ENCODE data around the gene SCRN1. TPM values are rescaled to one million over a fixed set of nuclear protein-coding genes. Genes with fewer than 3 reads are reported as not detected.

Gene SCRN1
- total RNA-seq, 2 experiments from 2014 or later: 3.8 to 4.4 TPM

GRCh38 chr7:29977886-29978651, 11.5 kb downstream of the SCRN1 start:
- peaks cover 3% of the 10 kb centered on the region for H3K27me3 Mint-ChIP-seq
- peak; percentile 25 for DNase-seq
- ChIA-PET CTCF (interaction anchor here (0.7 to 1.4 kb wide), 3 partner anchors 14 to 83 kb away, joined by 3 to 7 read pairs (median 3); no protein-coding TSS in a partner anchor), POLR2A (no interaction called here)
- H3K36me3 Mint-ChIP-seq (ENCODE audit: low read depth): no peaks in the 10 kb centered on the region
- H3K9me3 Mint-ChIP-seq (ENCODE audit: low read depth): no peaks in the 10 kb centered on the region
- H3K4me3 Mint-ChIP-seq: no peak overlapping the region
- ATAC-seq: peak; percentile 47
- no peak overlapping the region for H3K27ac Mint-ChIP-seq
- H3K4me1 Mint-ChIP-seq: no peaks in the 10 kb centered on the region
- intact Hi-C loops (cut with DNase I, micrococcal nuclease): no loop called here

DNA sequence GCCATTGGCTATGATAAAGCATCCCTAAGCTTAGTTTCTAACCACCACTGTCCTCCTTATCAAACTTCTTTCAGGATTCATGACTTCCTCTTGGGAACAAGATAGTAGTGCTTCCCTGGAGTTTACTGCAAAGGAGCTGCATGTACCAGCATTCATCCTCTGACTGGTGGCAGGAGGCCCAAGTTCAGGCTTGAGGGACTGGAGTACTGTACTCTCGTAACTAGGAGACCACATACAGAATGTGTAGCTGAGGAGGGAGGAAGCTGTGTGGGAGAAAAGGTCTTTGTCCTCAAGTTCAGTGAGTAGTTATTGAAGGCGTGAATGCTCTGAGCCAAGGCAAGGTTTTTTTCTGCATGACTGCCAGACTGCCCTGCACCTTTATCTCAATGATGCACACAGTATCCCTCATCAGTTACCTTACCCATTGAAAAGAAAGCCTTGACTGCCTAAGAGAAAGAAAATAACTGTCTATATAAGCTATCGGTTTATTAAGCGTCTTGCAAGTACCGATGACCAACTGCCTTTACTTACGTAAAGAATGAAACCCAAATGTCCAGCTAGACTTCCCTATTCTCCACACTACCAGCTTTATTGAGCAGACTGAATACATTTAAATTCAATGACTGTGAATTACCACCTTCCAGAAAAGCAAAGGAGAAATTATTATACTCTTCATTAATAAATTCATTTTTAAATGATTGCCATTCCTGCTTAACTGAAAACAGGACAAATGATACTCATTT, 12.8 kb downstream of the SCRN1 start:
- peaks cover 3% of the 10 kb centered on the region for H3K27me3 Mint-ChIP-seq
- H3K4me1 Mint-ChIP-seq: no peaks in the 10 kb centered on the region
- H3K4me3 Mint-ChIP-seq: no peak overlapping the region
- ATAC-seq: no peak
- ChIA-PET POLR2A (no interaction called here), CTCF (interaction anchor here (0.7 to 1.4 kb wide), 6 partner anchors 9 to 958 kb away, joined by 3 to 7 read pairs (median 3); no protein-coding TSS in a partner anchor)
- no peaks in the 10 kb centered on the region for H3K9me3 Mint-ChIP-seq (ENCODE audit: low read depth)
- no peak for DNase-seq
- no peak overlapping the region for H3K27ac Mint-ChIP-seq
- H3K36me3 Mint-ChIP-seq (ENCODE audit: low read depth): no peaks in the 10 kb centered on the region
- intact Hi-C loops (cut with DNase I, micrococcal nuclease): no loop called here

DNA sequence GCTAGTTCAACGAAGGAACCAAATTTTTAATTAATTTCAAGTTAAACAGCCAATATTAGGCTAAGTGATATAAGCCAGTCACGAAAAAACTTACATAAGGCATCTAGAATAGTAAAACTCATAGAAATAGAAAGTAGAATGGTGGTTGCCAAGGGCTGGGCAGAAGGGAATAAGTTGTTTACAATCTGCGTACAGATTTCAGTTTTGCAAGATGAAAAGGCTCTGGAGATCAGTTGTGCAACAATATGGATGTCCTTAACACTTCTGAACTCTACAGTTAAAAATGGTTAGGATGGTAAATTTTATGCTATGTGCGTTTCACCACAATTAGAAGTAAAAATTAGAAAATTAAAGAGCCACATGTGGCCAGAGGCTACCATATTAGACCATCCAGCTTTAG, 13.3 kb downstream of the SCRN1 start:
- no peaks in the 10 kb centered on the region for H3K4me1 Mint-ChIP-seq
- H3K9me3 Mint-ChIP-seq (ENCODE audit: low read depth): no peaks in the 10 kb centered on the region
- POLR2A ChIA-PET: no interaction called here
- intact Hi-C loops (cut with DNase I, micrococcal nuclease): no loop called here
- no peak overlapping the region for H3K27ac Mint-ChIP-seq
- ATAC-seq (no peak), DNase-seq (no peak)
- no peak overlapping the region for H3K4me3 Mint-ChIP-seq
- H3K36me3 Mint-ChIP-seq (ENCODE audit: low read depth): no peaks in the 10 kb centered on the region
- CTCF ChIA-PET: interaction anchor here (0.7 to 1.2 kb wide), 3 partner anchors 10 to 959 kb away, joined by 3 to 6 read pairs (median 3); no protein-coding TSS in a partner anchor
- peaks cover 3% of the 10 kb centered on the region for H3K27me3 Mint-ChIP-seq

DNA sequence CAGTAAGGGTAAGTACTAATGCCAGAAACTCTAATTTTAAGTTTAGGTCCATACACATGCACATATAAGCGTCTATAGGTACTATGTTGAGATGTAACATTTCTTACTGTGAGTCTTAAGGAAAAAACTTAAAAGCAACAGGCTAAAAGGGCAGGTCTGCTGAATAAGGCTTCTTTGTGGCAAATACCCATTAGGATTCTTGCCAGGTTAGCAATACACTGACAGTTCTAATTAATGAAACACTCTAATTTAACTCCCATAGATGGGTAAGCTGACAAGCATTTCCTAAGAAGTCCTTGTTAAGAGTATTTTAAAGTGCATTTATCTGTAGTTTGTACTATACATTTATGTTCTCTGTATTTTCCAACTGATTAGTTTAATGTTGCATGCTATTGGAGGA, 14.0 kb downstream of the SCRN1 start:
- no peaks in the 10 kb centered on the region for H3K4me1 Mint-ChIP-seq
- POLR2A ChIA-PET: no interaction called here
- peaks cover 3% of the 10 kb centered on the region for H3K27me3 Mint-ChIP-seq
- no peak overlapping the region for H3K27ac Mint-ChIP-seq
- no peaks in the 10 kb centered on the region for H3K36me3 Mint-ChIP-seq (ENCODE audit: low read depth)
- intact Hi-C loops (cut with DNase I, micrococcal nuclease): no loop called here
- CTCF ChIA-PET: interaction anchor here (1.1 kb wide), 1 partner anchor 9 kb away, joined by 5 read pairs; no protein-coding TSS in a partner anchor
- ATAC-seq (no peak), DNase-seq (no peak)
- no peak overlapping the region for H3K4me3 Mint-ChIP-seq
- no peaks in the 10 kb centered on the region for H3K9me3 Mint-ChIP-seq (ENCODE audit: low read depth)

DNA sequence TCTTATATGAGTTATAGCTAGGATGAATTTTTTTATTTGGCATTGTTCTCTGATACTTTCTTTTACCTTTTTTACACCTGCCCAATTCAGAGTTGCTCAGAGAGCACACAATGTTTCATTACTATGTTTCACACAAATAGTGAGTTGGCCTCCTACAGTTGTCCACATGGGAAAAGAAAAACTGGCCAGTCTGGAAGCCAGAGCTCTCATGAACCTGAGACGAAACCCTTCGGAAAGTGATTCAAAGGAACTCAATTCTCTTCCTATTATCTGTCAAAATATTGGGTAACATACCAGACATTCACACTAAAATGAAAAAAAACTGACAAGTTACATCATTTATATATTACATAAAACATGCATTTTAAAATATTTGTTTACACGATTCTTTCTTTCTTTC, 15.3 kb downstream of the SCRN1 start:
- ATAC-seq (no peak), DNase-seq (no peak)
- H3K27ac Mint-ChIP-seq: no peak overlapping the region
- H3K36me3 Mint-ChIP-seq (ENCODE audit: low read depth): no peaks in the 10 kb centered on the region
- intact Hi-C loops (cut with DNase I, micrococcal nuclease): no loop called here
- peaks cover 10% of the 10 kb centered on the region for H3K4me1 Mint-ChIP-seq
- no peak overlapping the region for H3K4me3 Mint-ChIP-seq
- no peaks in the 10 kb centered on the region for H3K9me3 Mint-ChIP-seq (ENCODE audit: low read depth)
- ChIA-PET CTCF (no interaction called here), POLR2A (interaction anchor here (0.6 kb wide), 1 partner anchor 43 kb away, joined by 4 read pairs; no protein-coding TSS in a partner anchor)
- H3K27me3 Mint-ChIP-seq: peaks cover 4% of the 10 kb centered on the region

- no peak overlapping the region for H3K27ac Mint-ChIP-seq
- H3K36me3 Mint-ChIP-seq (ENCODE audit: low read depth): no peaks in the 10 kb centered on the region
- CTCF ChIA-PET: interaction anchor here (0.6 kb wide), 1 partner anchor 112 kb away, joined by 3 read pairs; no protein-coding TSS in a partner anchor
- POLR2A ChIA-PET: no interaction called here
- peaks cover 4% of the 10 kb centered on the region for H3K27me3 Mint-ChIP-seq
- intact Hi-C loops (cut with DNase I, micrococcal nuclease): no loop called here
- no peak overlapping the region for H3K4me3 Mint-ChIP-seq
- ATAC-seq (no peak), DNase-seq (no peak)
- no peaks in the 10 kb centered on the region for H3K9me3 Mint-ChIP-seq (ENCODE audit: low read depth)
- H3K4me1 Mint-ChIP-seq: peaks cover 13% of the 10 kb centered on the region
Measured at GRCh38 chr7:29972315-29972669, 17.3 kb downstream of the SCRN1 start.

DNA sequence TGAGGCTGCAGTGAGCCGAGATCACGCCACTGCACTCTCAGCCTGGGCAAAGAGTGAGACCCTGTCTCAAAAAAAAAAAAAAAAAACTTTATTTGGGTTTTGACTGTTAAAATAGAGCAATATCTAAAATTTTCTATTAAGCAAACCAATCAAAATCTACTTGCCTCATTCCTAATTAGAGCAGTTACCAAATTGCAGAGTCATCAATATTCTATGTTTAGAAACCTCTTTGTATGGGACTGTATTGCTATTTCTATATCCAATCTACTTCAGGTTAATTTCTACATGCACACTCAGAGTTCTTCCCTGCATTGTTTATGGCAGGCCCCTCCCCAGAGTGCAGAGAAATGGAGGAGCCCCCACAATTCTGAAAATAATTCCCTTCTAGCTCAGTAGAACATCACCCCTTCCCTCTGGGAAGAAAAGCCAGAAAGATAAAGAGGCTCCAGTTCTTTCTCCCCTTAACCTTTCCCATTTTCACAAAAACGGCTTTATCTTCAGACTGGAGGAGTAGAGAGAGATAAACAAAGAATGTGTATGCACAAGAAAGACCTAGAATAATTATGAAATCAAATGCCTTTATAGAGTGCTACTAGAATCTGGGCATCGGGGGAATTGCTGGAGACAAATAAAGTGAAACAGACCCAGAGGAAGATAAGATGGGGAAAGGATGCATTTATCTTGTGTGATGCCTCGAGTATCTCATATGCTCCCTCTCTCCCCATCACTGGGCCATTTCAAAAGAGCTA, 17.9 kb downstream of the SCRN1 start:
- H3K9me3 Mint-ChIP-seq (ENCODE audit: low read depth): no peaks in the 10 kb centered on the region
- H3K27me3 Mint-ChIP-seq: peaks cover 4% of the 10 kb centered on the region
- DNase-seq (no peak), ATAC-seq (no peak)
- no peaks in the 10 kb centered on the region for H3K36me3 Mint-ChIP-seq (ENCODE audit: low read depth)
- H3K27ac Mint-ChIP-seq: no peak overlapping the region
- H3K4me1 Mint-ChIP-seq: peaks cover 13% of the 10 kb centered on the region
- H3K4me3 Mint-ChIP-seq: no peak overlapping the region
- POLR2A ChIA-PET: no interaction called here
- CTCF ChIA-PET: interaction anchor here (0.6 kb wide), 2 partner anchors 112 to 133 kb away, joined by 3 read pairs; no protein-coding TSS in a partner anchor
- intact Hi-C loops (cut with DNase I, micrococcal nuclease): no loop called here

DNA sequence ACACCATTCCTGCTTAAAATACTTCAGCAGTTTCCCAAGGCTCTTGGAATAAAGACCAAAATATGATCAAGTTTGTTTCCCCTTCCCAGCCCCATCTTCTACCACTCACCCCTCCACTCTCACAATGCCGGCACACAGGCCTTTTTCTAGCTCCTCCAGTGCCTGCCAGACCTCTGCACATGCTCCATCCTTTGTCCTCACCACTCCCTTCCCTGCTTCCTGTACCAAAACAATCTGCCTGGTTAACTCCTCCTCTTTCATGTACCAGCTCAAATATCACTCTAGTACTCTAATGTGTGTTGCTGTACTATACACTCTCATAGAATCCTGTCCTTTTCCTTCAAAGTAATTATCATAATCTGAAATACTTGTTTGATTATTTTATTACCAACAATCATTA, 19.4 kb downstream of the SCRN1 start:
- POLR2A ChIA-PET: no interaction called here
- H3K27ac Mint-ChIP-seq: no peak overlapping the region
- CTCF ChIA-PET: interaction anchor here (0.7 kb wide), 2 partner anchors 93 to 238 kb away, joined by 3 to 4 read pairs; no protein-coding TSS in a partner anchor
- H3K27me3 Mint-ChIP-seq: peaks cover 4% of the 10 kb centered on the region
- no peaks in the 10 kb centered on the region for H3K36me3 Mint-ChIP-seq (ENCODE audit: low read depth)
- intact Hi-C loops (cut with DNase I, micrococcal nuclease): no loop called here
- H3K9me3 Mint-ChIP-seq (ENCODE audit: low read depth): no peaks in the 10 kb centered on the region
- ATAC-seq (no peak), DNase-seq (no peak)
- peaks cover 13% of the 10 kb centered on the region for H3K4me1 Mint-ChIP-seq
- H3K4me3 Mint-ChIP-seq: no peak overlapping the region

DNA sequence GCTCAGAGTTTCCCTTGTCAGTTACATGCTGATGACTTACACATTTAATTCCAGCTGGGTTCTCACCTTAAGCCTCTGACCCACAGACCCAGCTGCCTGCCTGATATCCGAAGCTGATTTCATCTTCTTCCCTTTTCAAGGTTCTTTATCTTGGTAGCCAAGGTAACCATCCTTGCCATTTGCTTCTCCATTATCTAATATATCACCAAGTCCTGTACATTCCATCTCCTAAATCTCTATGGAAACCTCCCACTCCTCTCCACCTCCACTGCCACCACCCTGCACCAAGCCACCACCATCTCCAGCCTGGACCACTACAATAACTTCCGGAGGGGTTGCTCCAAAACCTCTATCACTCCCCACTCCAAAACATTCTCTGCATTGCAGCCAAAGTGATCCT, 19.9 kb downstream of the SCRN1 start:
- Mint-ChIP-seq H3K27me3 (peaks cover 4% of the 10 kb centered on the region), H3K27ac (no peak overlapping the region), H3K36me3 (ENCODE audit: low read depth) (no peaks in the 10 kb centered on the region), H3K4me1 (peaks cover 13% of the 10 kb centered on the region), H3K4me3 (no peak overlapping the region), H3K9me3 (ENCODE audit: low read depth) (no peaks in the 10 kb centered on the region)
- ChIA-PET POLR2A (no interaction called here), CTCF (interaction anchor here (1.3 kb wide), 1 partner anchor 93 kb away, joined by 5 read pairs; no protein-coding TSS in a partner anchor)
- DNase-seq (no peak), ATAC-seq (no peak)
- intact Hi-C loops (cut with DNase I, micrococcal nuclease): no loop called here

DNA sequence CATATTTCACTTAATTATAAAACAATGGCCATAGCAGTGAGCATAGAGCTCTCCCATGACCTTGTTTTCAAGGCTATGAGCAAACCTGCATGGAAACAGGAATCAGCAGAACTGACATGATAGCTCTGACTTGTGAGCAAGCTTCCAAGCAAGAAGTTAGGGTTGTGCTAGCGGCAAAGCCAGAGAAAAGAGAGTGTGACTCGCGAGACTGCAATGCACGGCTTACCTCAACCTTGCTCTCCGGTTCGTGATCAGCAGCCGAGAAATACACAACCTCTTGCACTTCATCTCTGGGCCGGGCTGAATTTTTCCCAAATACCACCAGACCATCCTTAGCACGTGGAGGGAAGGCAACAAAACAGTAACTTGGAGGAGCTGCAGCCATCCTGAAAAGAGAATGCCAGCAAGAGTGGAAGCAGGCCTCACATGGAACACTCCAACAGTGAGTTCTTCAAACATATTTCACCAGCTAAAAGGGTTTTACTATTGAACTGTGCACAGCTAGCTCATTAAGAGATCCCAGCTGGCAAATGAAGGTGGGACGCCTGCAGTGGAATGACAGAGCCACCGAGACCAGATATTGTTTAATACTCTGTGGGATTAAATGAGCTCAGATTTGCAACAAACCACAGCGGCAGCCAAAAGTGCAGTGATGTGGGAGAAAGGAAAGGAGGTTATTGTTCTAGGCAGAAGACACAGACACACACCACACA, 20.8 kb downstream of the SCRN1 start:
- CTCF ChIA-PET: interaction anchor here (1.3 to 1.5 kb wide), 3 partner anchors 16 to 94 kb away, joined by 5 to 8 read pairs (median 6); no protein-coding TSS in a partner anchor
- Mint-ChIP-seq H3K27me3 (peaks cover 2% of the 10 kb centered on the region), H3K27ac (no peak overlapping the region), H3K9me3 (ENCODE audit: low read depth) (no peaks in the 10 kb centered on the region), H3K4me1 (peaks cover 13% of the 10 kb centered on the region), H3K4me3 (no peak overlapping the region), H3K36me3 (ENCODE audit: low read depth) (no peaks in the 10 kb centered on the region)
- no peak for ATAC-seq
- DNase-seq: no peak
- POLR2A ChIA-PET: no interaction called here
- intact Hi-C loops (cut with DNase I, micrococcal nuclease): no loop called here

DNA sequence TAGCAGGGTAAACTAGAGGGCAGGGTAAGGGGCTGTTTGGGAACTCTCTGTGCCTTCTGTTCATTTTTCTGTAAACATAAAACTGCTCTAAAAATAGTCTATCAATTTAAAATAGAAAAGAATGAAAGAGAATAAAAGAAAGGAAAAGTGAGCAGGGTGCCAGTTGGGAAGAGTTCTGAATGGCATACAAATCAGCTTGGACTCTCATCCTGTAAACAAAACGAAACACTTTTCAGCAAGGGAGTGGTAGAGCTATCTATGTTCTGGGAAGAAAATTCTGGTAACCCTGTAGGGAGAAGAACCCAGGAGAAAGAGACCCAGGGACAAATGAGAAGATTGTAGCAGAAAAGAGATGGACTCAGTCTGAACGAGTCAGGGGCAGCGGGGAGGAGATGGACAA, 24.6 kb downstream of the SCRN1 start:
- Mint-ChIP-seq H3K4me1 (peaks cover 10% of the 10 kb centered on the region), H3K9me3 (ENCODE audit: low read depth) (no peaks in the 10 kb centered on the region), H3K27ac (no peak overlapping the region), H3K4me3 (no peak overlapping the region), H3K27me3 (no peaks in the 10 kb centered on the region), H3K36me3 (ENCODE audit: low read depth) (no peaks in the 10 kb centered on the region)
- ATAC-seq (no peak), DNase-seq (no peak)
- intact Hi-C loops (cut with DNase I, micrococcal nuclease): no loop called here
- POLR2A ChIA-PET: no interaction called here
- CTCF ChIA-PET: no interaction called here
